Amygdala (tissue), 56 donors: ENCODE measurements around the gene GRID2.
"Not testable (repeated sequence)": the region's sequence is repeated elsewhere in the genome, so short reads cannot be mapped to it uniquely, and the experiment has no call there.

Experiments
- DNase-seq, 56 donors: peaks; one replicate each; lab custom pipeline; 2025; lab: John Stamatoyannopoulos, UW

Gene GRID2

GRCh38 chr4:92406488-92406887 lies 102.7 kb downstream of the GRID2 start:
- DNase-seq: no peak

GRCh38 chr4:92421920-92422319 lies 118.2 kb downstream of the GRID2 start:
- no peak for DNase-seq

- no peak for DNase-seq
These were observed 129.5 kb downstream of the GRID2 start for GRCh38 chr4:92433272-92433758.

GRCh38 chr4:92438722-92439121 lies 135.0 kb downstream of the GRID2 start:
- not testable (repeated sequence) for DNase-seq

GRCh38 chr4:92442131-92442530 lies 138.4 kb downstream of the GRID2 start:
- not testable (repeated sequence) for DNase-seq

GRCh38 chr4:92444143-92444843 lies 140.5 kb downstream of the GRID2 start:
- not testable (repeated sequence) for DNase-seq

GRCh38 chr4:92445127-92445526 lies 141.4 kb downstream of the GRID2 start:
- DNase-seq: no peak

- peak in 3 of 56 donors; percentile 3 to 18 (median 7) for DNase-seq
These were observed 143.6 kb downstream of the GRID2 start for GRCh38 chr4:92447255-92447905.

- DNase-seq: not testable (repeated sequence)
These were observed 144.4 kb downstream of the GRID2 start for GRCh38 chr4:92448176-92448575.

GRCh38 chr4:92450694-92451093 lies 146.9 kb downstream of the GRID2 start:
- no peak for DNase-seq

- no peak for DNase-seq
These were observed 148.0 kb downstream of the GRID2 start for GRCh38 chr4:92451782-92452181.

GRCh38 chr4:92452383-92452782 lies 148.6 kb downstream of the GRID2 start:
- not testable (repeated sequence) for DNase-seq

GRCh38 chr4:92455329-92455839 lies 151.6 kb downstream of the GRID2 start:
- DNase-seq: no peak

- DNase-seq: no peak
These were observed 152.2 kb downstream of the GRID2 start for GRCh38 chr4:92455951-92456350.

- no peak for DNase-seq
These were observed 158.0 kb downstream of the GRID2 start for GRCh38 chr4:92461732-92462131.

- no peak for DNase-seq
These were observed 173.5 kb downstream of the GRID2 start for GRCh38 chr4:92477298-92477697.

GRCh38 chr4:92483341-92483740 lies 179.6 kb downstream of the GRID2 start:
- DNase-seq: no peak

- DNase-seq: no peak
These were observed 184.7 kb downstream of the GRID2 start for GRCh38 chr4:92488496-92488895.

GRCh38 chr4:92497141-92497540 lies 193.4 kb downstream of the GRID2 start:
- no peak for DNase-seq

GRCh38 chr4:92501456-92501855 lies 197.7 kb downstream of the GRID2 start:
- no peak for DNase-seq

- DNase-seq: no peak
These were observed 203.2 kb downstream of the GRID2 start for GRCh38 chr4:92506933-92507332.

GRCh38 chr4:92514627-92515026 lies 210.9 kb downstream of the GRID2 start:
- DNase-seq: no peak
